GM19328 (cell line): ENCODE measurements around the gene GALNT17.
"Not testable (repeated sequence)": the region's sequence is repeated elsewhere in the genome, so short reads cannot be mapped to it uniquely, and the experiment has no call there.

ENCODE experiments used
- ATAC-seq: cut with Tn5 transposase; IDR thresholded peaks from one replicate; pipeline ENCODE4 v1.9.1; 2021; ENCODE audit warnings: mild to moderate bottlenecking, moderate library complexity; ENCODE audit not compliant: unreplicated experiment

The GALNT17 gene

GRCh38 chr7:71157757-71158156 is 25.8 kb downstream of the GALNT17 start:
- ATAC-seq = no peak

- no peak for ATAC-seq
These were observed 33.8 kb downstream of the GALNT17 start for GRCh38 chr7:71165708-71166107.

- no peak for ATAC-seq
These were observed 39.5 kb downstream of the GALNT17 start for GRCh38 chr7:71171476-71171875.

- no peak for ATAC-seq
These were observed 42.0 kb downstream of the GALNT17 start for GRCh38 chr7:71173955-71174354.

- no peak for ATAC-seq
These were observed 50.5 kb downstream of the GALNT17 start for GRCh38 chr7:71182438-71182935.

- no peak for ATAC-seq
These were observed 52.2 kb downstream of the GALNT17 start for GRCh38 chr7:71184136-71184535.

GRCh38 chr7:71184609-71185008 is 52.7 kb downstream of the GALNT17 start:
- no peak for ATAC-seq

GRCh38 chr7:71186535-71187057 is 54.7 kb downstream of the GALNT17 start:
- no peak for ATAC-seq

- no peak for ATAC-seq
These were observed 59.8 kb downstream of the GALNT17 start for GRCh38 chr7:71191771-71192170.

- ATAC-seq = no peak
These were observed 61.3 kb downstream of the GALNT17 start for GRCh38 chr7:71193099-71193810.

- ATAC-seq = no peak
These were observed 66.4 kb downstream of the GALNT17 start for GRCh38 chr7:71198391-71198790.

- ATAC-seq = no peak
These were observed 66.9 kb downstream of the GALNT17 start for GRCh38 chr7:71198887-71199286.

- ATAC-seq = no peak
These were observed 74.2 kb downstream of the GALNT17 start for GRCh38 chr7:71206184-71206583.

GRCh38 chr7:71208881-71209280 is 76.9 kb downstream of the GALNT17 start:
- ATAC-seq = no peak

GRCh38 chr7:71209484-71209883 is 77.5 kb downstream of the GALNT17 start:
- not testable (repeated sequence) for ATAC-seq

GRCh38 chr7:71210220-71210619 is 78.3 kb downstream of the GALNT17 start:
- ATAC-seq = no peak

- ATAC-seq = not testable (repeated sequence)
These were observed 80.5 kb downstream of the GALNT17 start for GRCh38 chr7:71212433-71212832.

GRCh38 chr7:71216211-71216610 is 84.3 kb downstream of the GALNT17 start:
- no peak for ATAC-seq

GRCh38 chr7:71220210-71220695 is 88.3 kb downstream of the GALNT17 start:
- no peak for ATAC-seq

- no peak for ATAC-seq
These were observed 89.1 kb downstream of the GALNT17 start for GRCh38 chr7:71221049-71221448.

GRCh38 chr7:71221549-71221948 is 89.6 kb downstream of the GALNT17 start:
- no peak for ATAC-seq

GRCh38 chr7:71227126-71227525 is 95.2 kb downstream of the GALNT17 start:
- ATAC-seq = no peak
